ENCODE measurements around the gene HIKESHI.
"Not testable (repeated sequence)": the region's sequence is repeated elsewhere in the genome, so short reads cannot be mapped to it uniquely, and the experiment has no call there.

HIKESHI gene

GRCh38 chr11:86337227-86337626, 35.2 kb downstream of the HIKESHI start:
- H3K4me3 ChIP-seq (ENCODE audit: low read depth, low read length): no peak overlapping the region
- peaks cover 22% of the 10 kb centered on the region for H3K36me3 ChIP-seq
- no peak overlapping the region for H3K27ac ChIP-seq
- no peaks in the 10 kb centered on the region for H3K27me3 ChIP-seq (ENCODE audit: insufficient read depth, low read depth, severe bottlenecking)
- peaks cover 8% of the 10 kb centered on the region for H3K9me3 ChIP-seq (ENCODE audit: severe bottlenecking)
- no peak for DNase-seq
- TF ChIP-seq CTCF (IDR thresholded peaks at IDR 0.05; ENCODE audit: low read depth, low read length): no peak

GRCh38 chr11:86341382-86341781, 39.3 kb downstream of the HIKESHI start:
- Histone ChIP-seq H3K27me3 (ENCODE audit: insufficient read depth, low read depth, severe bottlenecking) (no peaks in the 10 kb centered on the region), H3K27ac (no peak overlapping the region), H3K9me3 (ENCODE audit: severe bottlenecking) (no peaks in the 10 kb centered on the region), H3K36me3 (peaks cover 13% of the 10 kb centered on the region), H3K4me3 (ENCODE audit: low read depth, low read length) (no peak overlapping the region)
- no peak for TF ChIP-seq CTCF (IDR thresholded peaks at IDR 0.05; ENCODE audit: low read depth, low read length)
- no peak for DNase-seq

- no peak overlapping the region for H3K27ac ChIP-seq
- TF ChIP-seq CTCF (IDR thresholded peaks at IDR 0.05; ENCODE audit: low read depth, low read length): no peak
- no peak for DNase-seq
Observed at GRCh38 chr11:86346513-86346912, 44.5 kb downstream of the HIKESHI start.

GRCh38 chr11:86355256-86355655, 53.2 kb downstream of the HIKESHI start:
- Histone ChIP-seq H3K36me3 (no peaks in the 10 kb centered on the region), H3K27ac (no peak overlapping the region), H3K4me3 (ENCODE audit: low read depth, low read length) (no peak overlapping the region), H3K27me3 (ENCODE audit: insufficient read depth, low read depth, severe bottlenecking) (no peaks in the 10 kb centered on the region), H3K9me3 (ENCODE audit: severe bottlenecking) (no peaks in the 10 kb centered on the region)
- TF ChIP-seq CTCF (IDR thresholded peaks at IDR 0.05; ENCODE audit: low read depth, low read length): no peak
- DNase-seq: no peak

More at GRCh38 chr11:86346513-86346912, 44.5 kb downstream of the HIKESHI start:
- Histone ChIP-seq H3K4me3 (ENCODE audit: low read depth, low read length) (no peak overlapping the region), H3K9me3 (ENCODE audit: severe bottlenecking) (no peaks in the 10 kb centered on the region), H3K27me3 (ENCODE audit: insufficient read depth, low read depth, severe bottlenecking) (no peaks in the 10 kb centered on the region), H3K36me3 (peaks cover 6% of the 10 kb centered on the region)

GRCh38 chr11:86357412-86357811, 55.4 kb downstream of the HIKESHI start:
- H3K27ac ChIP-seq; H3K27me3 ChIP-seq (ENCODE audit: insufficient read depth, low read depth, severe bottlenecking); H3K4me3 ChIP-seq (ENCODE audit: low read depth, low read length); H3K36me3 ChIP-seq; H3K9me3 ChIP-seq (ENCODE audit: severe bottlenecking); DNase-seq: not testable (repeated sequence)

- DNase-seq: no peak
- no peaks in the 10 kb centered on the region for H3K27me3 ChIP-seq (ENCODE audit: insufficient read depth, low read depth, severe bottlenecking)
- H3K27ac ChIP-seq: no peak overlapping the region
- TF ChIP-seq CTCF (IDR thresholded peaks at IDR 0.05; ENCODE audit: low read depth, low read length): no peak
- no peaks in the 10 kb centered on the region for H3K36me3 ChIP-seq
- H3K4me3 ChIP-seq (ENCODE audit: low read depth, low read length): no peak overlapping the region
- no peaks in the 10 kb centered on the region for H3K9me3 ChIP-seq (ENCODE audit: severe bottlenecking)
Observed at GRCh38 chr11:86358720-86359119, 56.7 kb downstream of the HIKESHI start.

All from WERI-Rb-1 (cell line).